HG02588 (cell line): ENCODE results near the gene UCP2.

Experiments
- ATAC-seq: cut with Tn5 transposase; IDR thresholded peaks from one replicate; pipeline ENCODE4 v1.9.1; 2021; ENCODE audit warnings: mild to moderate bottlenecking, moderate library complexity; ENCODE audit not compliant: unreplicated experiment

Gene UCP2

GRCh38 chr11:73972620-73973449, 9.8 kb downstream of the UCP2 start:
- ATAC-seq: no peak

DNA sequence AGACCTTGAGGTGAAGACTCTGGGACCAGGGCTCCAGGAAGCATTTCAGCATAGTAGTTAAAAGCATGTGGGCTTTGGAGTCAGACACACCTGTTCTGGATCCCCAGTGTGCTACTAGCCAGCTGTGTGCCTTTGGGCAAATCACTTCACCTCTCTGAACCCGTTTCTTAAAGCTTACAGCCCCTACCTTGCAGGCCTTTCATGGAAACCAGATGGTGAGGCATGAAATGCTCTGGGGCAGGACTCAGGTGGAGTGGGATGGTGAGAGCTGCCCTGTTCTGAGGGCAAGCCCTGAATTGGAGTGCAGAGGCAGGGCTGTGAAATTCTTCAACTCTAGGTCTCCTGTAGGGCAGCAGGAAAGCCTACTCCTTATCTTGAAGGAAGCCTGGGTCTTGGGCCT, 10.5 kb downstream of the UCP2 start:
- no peak for ATAC-seq

DNA sequence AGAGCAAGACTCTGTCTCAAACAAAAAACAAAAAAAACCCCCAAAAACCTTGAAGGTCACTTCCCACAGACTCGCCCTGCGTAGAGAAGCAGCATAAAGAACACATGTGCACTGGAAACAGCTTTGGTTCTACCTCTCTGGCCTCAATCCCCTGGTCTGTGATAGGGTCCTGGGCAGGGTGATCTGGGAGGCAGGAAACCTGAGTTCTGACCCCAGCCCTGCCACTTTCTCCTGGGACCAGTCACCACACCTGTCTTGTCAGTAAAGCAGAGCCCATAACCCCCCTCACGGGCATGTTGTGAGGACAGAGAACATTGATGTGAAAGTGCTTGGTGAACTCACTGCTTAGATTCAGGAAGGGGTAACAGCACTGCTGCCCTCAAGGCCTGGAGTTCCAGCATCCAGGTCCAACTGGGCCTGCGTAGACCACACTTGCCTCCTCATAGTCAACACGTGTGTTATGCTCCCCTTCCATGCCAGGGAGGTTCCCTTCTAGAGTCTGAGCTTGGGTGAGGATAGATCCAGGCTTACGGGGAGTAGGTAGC, 11.4 kb downstream of the UCP2 start:
- ATAC-seq: no peak

GRCh38 chr11:73969991-73970800, 12.4 kb downstream of the UCP2 start:
- no peak for ATAC-seq

DNA sequence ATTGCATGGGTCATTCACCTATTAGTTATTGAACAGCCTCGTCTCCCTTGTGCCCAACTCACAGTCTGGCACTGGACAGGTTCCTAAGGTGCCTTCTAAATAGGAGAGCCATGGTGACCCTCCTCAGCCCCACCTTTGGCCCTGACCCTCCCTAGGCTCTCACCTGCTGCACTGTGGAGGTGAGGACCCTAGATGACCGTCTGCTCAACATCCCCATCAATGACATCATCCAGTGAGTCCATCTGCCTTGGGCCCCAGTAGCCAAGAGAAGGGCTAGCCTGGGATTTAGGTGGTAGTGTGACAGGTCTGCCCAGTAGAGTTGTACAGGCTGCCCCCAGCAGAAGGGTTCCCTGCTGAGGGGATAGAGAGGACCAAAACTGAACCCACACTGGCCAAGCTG, 13.6 kb downstream of the UCP2 start:
- no peak for ATAC-seq

DNA sequence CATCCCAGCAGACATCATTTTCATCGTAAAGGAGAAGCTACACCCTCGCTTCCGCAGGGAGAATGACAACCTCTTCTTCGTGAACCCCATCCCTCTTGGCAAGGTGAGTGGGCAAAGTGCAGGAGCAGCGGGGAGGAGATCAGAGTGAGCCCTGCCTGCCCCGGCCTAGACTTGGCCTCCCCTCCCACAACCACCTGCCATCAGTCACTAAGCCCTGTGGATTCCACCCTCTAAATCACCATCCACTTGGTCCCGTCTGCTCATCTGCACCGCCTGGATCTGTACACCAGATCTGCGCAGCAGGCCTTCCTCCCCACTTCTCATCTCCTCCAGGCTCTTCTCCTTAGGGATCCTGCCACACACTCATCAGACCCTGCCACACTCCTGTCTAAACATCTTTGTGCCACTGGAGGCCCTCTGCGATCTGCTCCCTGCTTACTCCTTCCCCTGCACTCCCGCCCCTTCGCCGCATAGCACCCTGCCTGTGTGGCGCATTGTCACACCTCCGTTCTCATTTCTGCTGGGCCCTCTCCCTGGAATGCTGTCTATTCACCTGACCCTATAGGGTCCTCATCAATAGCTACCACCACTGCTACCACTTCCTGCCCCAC, 14.2 kb downstream of the UCP2 start:
- ATAC-seq: no peak

DNA sequence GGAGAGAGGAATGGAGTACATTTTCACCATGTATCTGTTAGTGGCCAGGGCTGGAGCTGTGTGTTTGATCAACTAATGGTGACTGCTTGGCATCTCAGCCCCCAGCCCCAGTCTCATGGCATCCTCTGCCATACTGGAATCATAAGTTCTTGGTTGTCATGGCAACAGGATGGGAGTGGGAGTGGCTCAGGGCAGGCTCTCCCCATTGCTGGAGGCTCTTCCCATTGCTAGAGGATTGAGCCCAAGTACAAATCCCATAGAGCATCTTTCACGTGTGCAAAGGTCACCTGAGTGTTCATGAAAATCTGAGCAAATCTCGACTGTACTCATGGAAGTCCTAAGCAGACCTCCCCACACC, 16.9 kb downstream of the UCP2 start:
- no peak for ATAC-seq

- ATAC-seq: no peak
Observed at GRCh38 chr11:73965076-73965763, 17.4 kb downstream of the UCP2 start.

- ATAC-seq: no peak
Observed at GRCh38 chr11:73963861-73964260, 18.8 kb downstream of the UCP2 start.

- no peak for ATAC-seq
Observed at GRCh38 chr11:73962101-73962705, 20.4 kb downstream of the UCP2 start.

DNA sequence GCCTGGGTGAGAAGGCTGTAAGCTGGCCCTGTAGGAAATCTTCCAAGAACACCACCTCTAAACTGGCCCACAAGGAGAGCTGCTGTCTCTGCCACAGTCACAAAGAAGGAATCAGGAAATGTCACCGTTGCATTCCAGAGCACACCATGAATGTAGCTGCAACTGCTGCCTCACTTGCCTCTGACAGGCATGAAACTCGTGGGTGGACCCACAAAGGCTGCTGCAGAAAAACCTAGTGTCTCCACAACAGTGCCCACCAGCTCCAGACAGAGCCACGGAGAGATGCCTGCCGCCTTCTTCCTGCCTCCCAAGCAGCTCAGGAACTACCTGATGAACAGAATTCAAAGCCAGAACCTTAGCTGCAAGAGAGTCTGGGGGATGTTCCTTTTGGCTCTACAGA, 21.3 kb downstream of the UCP2 start:
- no peak for ATAC-seq

GRCh38 chr11:73958521-73959141, 24.0 kb downstream of the UCP2 start:
- ATAC-seq: no peak

GRCh38 chr11:73957654-73958361, 24.8 kb downstream of the UCP2 start:
- ATAC-seq: no peak

DNA sequence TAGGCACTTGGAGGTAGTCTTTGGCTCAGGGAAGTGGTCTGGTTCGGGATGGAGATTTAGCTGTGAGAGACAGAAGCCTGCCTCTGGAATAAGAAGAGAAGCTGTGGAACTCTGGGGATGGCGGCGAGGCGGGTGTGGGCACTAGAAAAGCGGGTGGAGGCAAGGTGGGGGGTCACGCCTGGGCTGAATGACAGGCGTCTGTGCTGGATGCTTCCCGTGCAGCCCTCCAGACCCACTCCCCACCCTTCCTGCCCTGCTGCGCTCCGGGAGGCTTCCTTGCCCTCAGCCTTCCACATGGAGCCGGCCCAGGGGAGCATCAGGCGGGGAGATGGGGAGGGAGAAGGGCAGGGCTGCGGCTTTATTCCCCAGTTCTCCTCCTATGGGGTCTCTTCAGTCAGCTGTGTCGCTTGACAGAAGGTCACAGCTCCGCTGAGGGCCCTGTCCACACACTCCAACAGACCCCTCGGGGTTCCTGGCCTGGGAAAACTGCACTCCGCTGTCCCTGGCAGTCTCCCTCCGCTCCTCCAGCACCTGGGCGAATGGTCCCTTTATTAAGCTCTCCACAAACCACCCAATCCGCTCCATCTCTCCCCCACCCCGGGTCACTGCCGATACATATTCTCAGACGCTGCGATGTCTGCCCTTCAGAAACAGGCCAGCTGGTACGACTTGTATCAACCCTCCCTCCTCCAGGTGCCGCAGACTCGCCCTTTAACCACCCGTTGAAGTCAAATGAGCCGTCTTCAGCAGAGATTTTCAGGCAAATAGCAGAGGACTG, 25.6 kb downstream of the UCP2 start:
- no peak for ATAC-seq

DNA sequence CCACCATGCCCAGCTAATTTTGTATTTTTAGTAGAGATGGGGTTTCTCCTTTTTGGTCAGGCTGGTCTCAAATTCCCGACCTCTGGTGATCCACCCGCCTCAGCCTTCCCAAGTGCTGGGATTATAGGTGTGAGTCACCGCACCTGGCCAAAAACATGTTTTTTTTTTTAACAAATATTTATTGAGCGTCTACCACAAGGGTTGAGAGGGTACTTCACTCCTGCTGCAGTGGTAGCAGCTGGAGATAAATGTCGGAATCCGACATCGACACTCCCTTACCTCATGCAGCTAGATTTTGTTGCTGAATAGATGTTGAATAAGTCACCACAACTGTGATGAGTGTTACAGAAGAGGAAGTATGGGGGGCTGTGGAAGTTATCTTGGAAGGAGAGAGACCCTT, 30.8 kb downstream of the UCP2 start:
- ATAC-seq: no peak

DNA sequence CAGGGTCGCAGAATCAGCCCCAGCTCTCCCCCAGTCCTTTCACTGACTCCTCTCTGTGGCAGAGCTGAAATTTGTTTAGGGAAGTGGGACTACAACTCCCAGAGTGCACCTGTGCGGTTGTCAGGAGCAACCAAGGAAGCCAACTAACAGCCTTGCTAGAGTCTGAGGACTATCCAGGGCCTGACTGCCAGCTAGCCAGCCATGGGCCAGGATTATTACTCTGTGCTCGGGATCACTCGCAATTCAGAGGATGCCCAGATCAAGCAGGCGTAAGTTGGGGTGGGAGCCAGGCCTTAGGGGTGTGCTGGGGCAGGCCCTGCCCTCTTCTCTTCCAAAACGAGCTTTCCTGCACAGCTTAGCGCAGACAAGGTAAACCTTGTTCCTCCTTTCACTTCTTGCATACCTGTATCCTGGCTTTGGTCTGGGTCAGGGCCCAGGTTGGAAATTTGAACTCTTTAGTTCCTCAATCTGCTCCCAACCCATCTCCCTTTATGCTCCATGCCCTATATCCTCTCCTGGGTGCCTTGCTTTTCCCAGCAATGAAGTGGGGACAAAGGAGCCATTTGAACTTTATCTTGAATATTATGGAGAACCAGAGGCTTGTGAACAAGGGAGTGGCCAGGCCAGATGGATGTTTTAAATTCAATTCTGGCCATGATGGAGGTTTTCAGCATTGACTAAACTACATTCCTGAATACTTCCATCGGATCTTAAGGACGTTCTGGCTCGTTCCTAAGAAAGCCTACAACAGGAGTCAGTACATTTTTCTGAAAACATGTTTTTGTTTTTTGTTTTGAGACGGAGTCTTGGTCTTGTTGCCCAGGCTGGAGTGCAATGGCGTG, 31.6 kb downstream of the UCP2 start, which contains the start of gene DNAJB13:
TSS of gene DNAJB13 (plus strand) at position 158 of the 842 bp plus-strand sequence. CDS start at position 202, 44 bp downstream.
- peak; percentile 80 for ATAC-seq

DNA sequence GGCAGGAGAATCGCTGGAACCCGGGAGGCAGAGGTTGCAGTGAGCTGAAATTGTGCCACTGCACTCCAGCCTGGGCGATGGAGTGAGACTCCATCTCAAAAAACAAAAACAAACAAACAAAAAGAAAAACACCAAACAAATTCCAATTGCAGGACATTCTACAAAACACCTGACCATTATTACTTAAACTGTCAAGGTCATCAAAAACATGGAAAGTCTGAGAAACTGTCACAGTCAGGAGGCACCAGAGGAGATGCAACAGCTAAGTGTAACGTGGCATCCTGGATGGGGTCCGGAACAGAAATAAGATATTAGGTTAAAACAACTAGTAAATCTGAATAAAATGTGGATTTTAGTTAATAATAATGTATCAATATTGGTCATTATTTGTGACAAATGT, 32.7 kb downstream of the UCP2 start:
- no peak for ATAC-seq

DNA sequence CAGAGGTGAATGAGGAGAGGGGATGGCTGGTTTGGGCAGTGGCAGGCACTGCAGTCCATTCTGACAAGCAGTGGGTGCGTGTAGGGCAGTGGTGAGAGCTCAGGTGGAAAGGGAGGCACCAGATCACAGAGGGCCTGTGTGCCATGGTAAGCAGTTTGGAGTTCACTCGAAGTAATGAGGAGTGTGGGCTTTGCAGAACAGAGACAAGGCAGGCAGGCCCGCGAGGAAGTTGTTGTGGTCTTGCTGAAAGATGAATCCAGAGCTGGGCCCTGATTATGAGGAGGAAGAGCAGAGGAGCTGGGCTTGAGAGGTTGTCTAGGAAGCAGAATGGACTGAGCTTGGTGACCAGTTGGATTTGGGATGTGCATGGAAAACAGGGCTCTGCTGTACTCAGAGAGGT, 33.4 kb downstream of the UCP2 start:
- ATAC-seq: no peak
